Urinary bladder (tissue), 4 donors: ENCODE data around the gene PPP2R1B. TPM values are rescaled to one million over a fixed set of nuclear protein-coding genes. Genes with fewer than 3 reads are reported as not detected.

Experiments used
- DNase-seq: peaks from one replicate; pipeline ENCODE4 v3.0.0-alpha.2; 2015; ENCODE audit errors: extremely low spot score
- H3K27ac ChIP-seq: one replicate; pipeline ENCODE4 v1.5.1; 2013; ENCODE audit warnings: low read depth, mild to moderate bottlenecking, moderate library complexity
- H3K36me3 ChIP-seq: one replicate; pipeline ENCODE4 v1.6.1; 2013; ENCODE audit warnings: mild to moderate bottlenecking, moderate library complexity; ENCODE audit not compliant: insufficient read depth
- H3K4me1 ChIP-seq: one replicate; pipeline ENCODE4 v1.6.1; 2013; ENCODE audit warnings: mild to moderate bottlenecking, moderate library complexity; ENCODE audit not compliant: insufficient read depth
- H3K4me3 ChIP-seq: one replicate; pipeline ENCODE4 v1.5.1; 2013; ENCODE audit warnings: low read depth, low read length
- WGBS: extraction: QIAGEN DNeasy Blood & Tissue Kit; methylation state at CpG from one replicate; pipeline ENCODE4 v1.1.7; 2013; 5-methylcytosine and 5-hydroxymethylcytosine counted together
- polyA plus RNA-seq: library from polyadenylated mRNA; stranded (reverse); fragments of 200-250 nt; gene quantifications from one replicate; pipeline ENCODE4 v1.2.3, GENCODE V29; 2013
- total RNA-seq: library from RNA; depleted of rRNA; stranded (reverse); fragments of >200 nt; gene quantifications from one replicate; pipeline ENCODE4 v1.2.3, GENCODE V29; 2014
- donor health status: healthy with polysubstance abuse.
- donor health status: healthy.

PPP2R1B gene
- total RNA-seq (22.7 TPM), polyA plus RNA-seq (6.8 TPM)

GRCh38 chr11:111765984-111766833 is at the start of gene PPP2R1B:
Gene PPP2R1B (minus strand): TSS chr11:111766389. CDS start chr11:111766361, 28 bp downstream.
- under 1% methylated on average over 61 of the region's 61 CpGs for WGBS
- H3K4me1 ChIP-seq: no peaks in the 10 kb centered on the region
- DNase-seq: peak; percentile 53
- peak within 1 kb of the TSS; percentile 81 for H3K4me3 ChIP-seq
- H3K36me3 ChIP-seq: peaks cover 2% of the 10 kb centered on the region
- peak within 1 kb of the TSS; percentile 88 for H3K27ac ChIP-seq

- H3K36me3 ChIP-seq: peaks cover 1% of the 10 kb centered on the region
- DNase-seq: no peak
- H3K4me3 ChIP-seq: no peak overlapping the region
- no peaks in the 10 kb centered on the region for H3K4me1 ChIP-seq
- no peak overlapping the region for H3K27ac ChIP-seq
- 58% methylated on average over 1 of the region's 1 CpG for WGBS
These were observed 49.3 kb upstream of the PPP2R1B start for GRCh38 chr11:111815489-111815888.

GRCh38 chr11:111814557-111815320 is 48.5 kb upstream of the PPP2R1B start:
- WGBS: 59% methylated on average over 8 of the region's 8 CpGs

GRCh38 chr11:111814106-111814505 is 47.9 kb upstream of the PPP2R1B start:
- WGBS: 61% methylated on average over 1 of the region's 1 CpG

More at GRCh38 chr11:111814557-111815320, 48.5 kb upstream of the PPP2R1B start:
- H3K4me1 ChIP-seq: no peaks in the 10 kb centered on the region
- no peak overlapping the region for H3K4me3 ChIP-seq
- H3K36me3 ChIP-seq: peaks cover 1% of the 10 kb centered on the region
- DNase-seq: no peak
- peak overlapping the region; percentile 41 for H3K27ac ChIP-seq

GRCh38 chr11:111812211-111812610 is 46.0 kb upstream of the PPP2R1B start:
- WGBS: 98% methylated on average over 2 of the region's 2 CpGs
- Histone ChIP-seq H3K4me1 (no peaks in the 10 kb centered on the region), H3K4me3 (no peak overlapping the region), H3K27ac (no peak overlapping the region), H3K36me3 (peaks cover 1% of the 10 kb centered on the region)
- DNase-seq: no peak

More at GRCh38 chr11:111814106-111814505, 47.9 kb upstream of the PPP2R1B start:
- Histone ChIP-seq H3K4me3 (no peak overlapping the region), H3K36me3 (peaks cover 1% of the 10 kb centered on the region), H3K4me1 (no peaks in the 10 kb centered on the region), H3K27ac (no peak overlapping the region)
- no peak for DNase-seq

- Histone ChIP-seq H3K36me3 (no peaks in the 10 kb centered on the region), H3K4me3 (no peak overlapping the region), H3K27ac (no peak overlapping the region), H3K4me1 (no peaks in the 10 kb centered on the region)
- DNase-seq: no peak
- 91% methylated on average over 2 of the region's 2 CpGs for WGBS
These were observed 45.3 kb upstream of the PPP2R1B start for GRCh38 chr11:111811445-111811844.

- Histone ChIP-seq H3K4me1 (peaks cover 2% of the 10 kb centered on the region), H3K36me3 (no peaks in the 10 kb centered on the region), H3K27ac (no peak overlapping the region), H3K4me3 (no peak overlapping the region)
- DNase-seq: no peak
- 98% methylated on average over 2 of the region's 2 CpGs for WGBS
These were observed 42.6 kb upstream of the PPP2R1B start for GRCh38 chr11:111808834-111809233.

- 93% methylated on average over 2 of the region's 2 CpGs for WGBS
- H3K4me3 ChIP-seq: no peak overlapping the region
- no peaks in the 10 kb centered on the region for H3K36me3 ChIP-seq
- no peak overlapping the region for H3K27ac ChIP-seq
- no peak for DNase-seq
- peaks cover 2% of the 10 kb centered on the region for H3K4me1 ChIP-seq
These were observed 41.9 kb upstream of the PPP2R1B start for GRCh38 chr11:111808063-111808588.

- no peak overlapping the region for H3K27ac ChIP-seq
- no peak for DNase-seq
- no peak overlapping the region for H3K4me3 ChIP-seq
- WGBS: 98% methylated on average over 1 of the region's 1 CpG
- H3K36me3 ChIP-seq: no peaks in the 10 kb centered on the region
- H3K4me1 ChIP-seq: peaks cover 2% of the 10 kb centered on the region
These were observed 40.9 kb upstream of the PPP2R1B start for GRCh38 chr11:111807076-111807475.

GRCh38 chr11:111801135-111801534 is 34.9 kb upstream of the PPP2R1B start:
- Histone ChIP-seq H3K36me3 (peaks cover 4% of the 10 kb centered on the region), H3K27ac (no peak overlapping the region), H3K4me3 (no peak overlapping the region), H3K4me1 (peaks cover 1% of the 10 kb centered on the region)
- 83% methylated on average over 2 of the region's 2 CpGs for WGBS
- no peak for DNase-seq

- WGBS: 97% methylated on average over 1 of the region's 1 CpG
- no peaks in the 10 kb centered on the region for H3K4me1 ChIP-seq
- no peak overlapping the region for H3K27ac ChIP-seq
- DNase-seq: no peak
- H3K36me3 ChIP-seq: peaks cover 4% of the 10 kb centered on the region
- H3K4me3 ChIP-seq: no peak overlapping the region
These were observed 32.1 kb upstream of the PPP2R1B start for GRCh38 chr11:111798279-111798678.

GRCh38 chr11:111797145-111797581 is 31.0 kb upstream of the PPP2R1B start:
- Histone ChIP-seq H3K27ac (no peak overlapping the region), H3K36me3 (peaks cover 4% of the 10 kb centered on the region), H3K4me1 (no peaks in the 10 kb centered on the region), H3K4me3 (no peak overlapping the region)
- no peak for DNase-seq
- 95% methylated on average over 2 of the region's 2 CpGs for WGBS

GRCh38 chr11:111796696-111797095 is 30.5 kb upstream of the PPP2R1B start:
- Histone ChIP-seq H3K4me3 (no peak overlapping the region), H3K4me1 (no peaks in the 10 kb centered on the region), H3K36me3 (peaks cover 2% of the 10 kb centered on the region), H3K27ac (no peak overlapping the region)
- 66% methylated on average over 3 of the region's 3 CpGs for WGBS
- no peak for DNase-seq
